Hematopoietic multipotent progenitor cell treated with erythropoietin and hydrocortisone succinate and interleukin-3 and kit ligand, for 17 days (in vitro differentiated cells): ENCODE measurements around the gene LIPI.
"Not testable (repeated sequence)": the region's sequence is repeated elsewhere in the genome, so short reads cannot be mapped to it uniquely, and the experiment has no call there.

Experiments used
- DNase-seq: peaks from one replicate; pipeline ENCODE4 v3.0.0-alpha.2; 2015; ENCODE audit warnings: low spot score

LIPI gene

DNA sequence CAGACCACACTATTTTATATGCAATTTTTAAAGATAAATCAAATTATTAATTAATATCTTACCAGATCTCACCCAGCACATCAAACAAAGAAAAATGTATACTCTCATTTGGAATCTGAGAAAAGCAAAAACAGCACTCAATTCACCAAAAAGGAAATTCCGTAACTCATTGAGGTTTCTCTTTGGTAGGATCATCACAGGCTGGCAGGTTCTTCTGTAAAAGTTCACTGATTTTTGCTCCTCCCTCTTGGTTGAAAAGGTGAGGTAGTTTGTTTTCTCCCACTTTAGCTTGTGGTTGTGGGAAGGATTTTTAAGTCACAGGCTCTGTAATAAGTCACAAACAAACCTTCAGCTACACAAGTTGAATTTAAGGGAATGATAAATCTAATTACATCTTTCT is at the start of gene LIPI:
Gene LIPI (minus strand): TSS at position 218 of the 400 bp plus-strand sequence. CDS start 110 bp downstream, at position 108.
- DNase-seq, result no peak

DNA sequence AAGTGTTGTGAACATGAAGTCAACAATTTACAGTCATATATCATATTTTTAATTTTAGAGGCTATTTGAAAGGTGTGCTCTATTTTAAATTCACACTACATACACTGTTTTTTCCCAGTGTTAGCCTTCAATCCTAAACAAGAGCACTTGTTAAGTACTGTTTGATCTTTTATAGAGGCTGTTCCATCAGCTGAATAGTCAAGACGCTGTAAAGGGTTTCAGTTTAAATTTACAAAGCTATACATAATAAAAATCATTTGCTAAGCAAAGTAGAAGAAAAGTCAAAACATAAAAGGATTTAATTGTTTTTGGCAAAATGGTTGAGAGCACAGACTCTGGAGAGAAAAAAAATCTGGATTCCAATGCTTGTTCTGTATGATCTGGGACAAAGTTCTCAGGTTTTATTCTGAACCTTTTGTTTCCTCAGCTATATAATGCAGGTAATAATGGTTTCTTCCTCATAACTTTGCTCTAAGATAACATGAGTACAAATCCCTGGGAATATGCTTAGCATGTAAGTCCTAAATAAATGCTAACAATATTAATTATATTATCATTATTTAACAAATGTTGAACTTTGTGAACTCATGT is 49.5 kb upstream of the LIPI start:
- no peak for DNase-seq

GRCh38 chr21:14259747-14260146 is 49.0 kb upstream of the LIPI start:
- DNase-seq, result peak; percentile 83

DNA sequence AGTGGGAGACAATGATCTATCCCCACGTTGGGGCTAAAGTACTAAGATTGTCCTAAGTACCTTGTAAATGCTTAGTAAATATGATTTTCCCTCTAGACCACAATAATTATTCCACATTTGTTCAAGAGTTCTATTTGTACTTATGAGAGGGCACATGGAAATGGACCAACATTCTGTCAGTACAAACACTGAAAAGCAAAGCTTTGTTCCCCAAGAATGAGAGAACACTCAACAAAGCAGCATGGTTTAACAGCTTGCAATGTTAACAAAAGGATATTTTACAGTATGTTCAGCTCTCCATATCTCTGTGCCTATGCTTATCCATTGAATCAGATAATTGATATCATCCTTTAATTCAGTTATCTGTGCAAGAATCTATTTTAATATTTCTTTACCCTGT is 40.6 kb upstream of the LIPI start:
- DNase-seq, result no peak

- DNase-seq, result no peak
Observed at GRCh38 chr21:14245711-14246110, 35.0 kb upstream of the LIPI start.

DNA sequence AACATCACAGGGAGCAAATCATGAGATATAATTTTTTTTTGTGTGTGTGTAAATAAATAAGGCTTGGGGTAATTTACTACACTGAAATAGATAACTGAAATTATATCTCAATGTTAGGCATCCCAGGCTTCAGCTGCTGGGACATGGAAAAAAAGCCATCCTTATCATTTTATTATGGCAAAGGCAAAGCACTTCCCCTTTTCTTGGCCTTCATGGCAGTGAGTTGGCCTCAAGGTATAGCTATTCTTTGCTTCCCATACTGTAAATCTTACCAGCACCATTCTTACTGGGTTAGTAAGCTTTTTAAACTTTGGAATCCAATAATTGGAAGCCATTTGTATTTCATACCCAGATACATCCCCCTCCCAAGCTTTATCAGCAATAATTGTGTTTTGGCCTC is 34.2 kb upstream of the LIPI start:
- DNase-seq, result no peak

DNA sequence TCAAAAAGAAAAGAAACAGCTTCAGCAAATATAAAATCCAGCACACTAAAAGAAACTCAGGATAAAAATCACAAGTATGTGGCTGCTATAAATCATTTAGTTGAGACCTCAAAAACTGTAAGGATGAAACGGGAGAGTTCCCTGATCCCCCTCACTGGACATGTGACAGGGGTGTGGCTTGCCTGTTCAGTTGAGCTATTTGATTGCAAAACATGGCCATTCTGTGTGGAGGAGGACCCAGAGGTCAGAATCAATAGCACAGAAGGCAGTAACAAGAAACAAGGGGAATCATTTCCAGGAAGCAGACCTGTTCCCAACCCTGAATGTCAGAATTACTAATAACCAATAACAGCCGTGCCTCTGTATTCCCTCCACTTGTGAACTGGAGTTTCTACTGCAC is 33.1 kb upstream of the LIPI start:
- no peak for DNase-seq

DNA sequence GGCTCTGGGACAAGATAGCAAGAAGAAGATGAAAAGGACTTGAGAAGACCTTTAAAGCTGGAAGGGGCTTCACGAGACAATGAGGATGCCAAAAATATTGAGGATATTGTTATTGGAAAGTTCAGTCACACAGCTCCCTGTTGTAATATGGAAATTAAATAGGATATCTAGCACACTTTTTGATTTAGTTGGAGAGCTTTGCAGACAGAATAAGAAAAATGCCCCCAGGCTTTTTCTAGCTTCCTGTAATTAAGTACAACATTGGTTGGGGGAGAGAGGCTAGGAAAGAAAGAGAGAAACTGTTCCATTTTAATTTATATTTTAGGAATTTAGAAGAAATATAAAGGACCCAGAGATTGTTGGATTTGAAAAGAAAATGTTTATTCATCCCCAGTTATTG is 32.7 kb upstream of the LIPI start:
- DNase-seq, result no peak

DNA sequence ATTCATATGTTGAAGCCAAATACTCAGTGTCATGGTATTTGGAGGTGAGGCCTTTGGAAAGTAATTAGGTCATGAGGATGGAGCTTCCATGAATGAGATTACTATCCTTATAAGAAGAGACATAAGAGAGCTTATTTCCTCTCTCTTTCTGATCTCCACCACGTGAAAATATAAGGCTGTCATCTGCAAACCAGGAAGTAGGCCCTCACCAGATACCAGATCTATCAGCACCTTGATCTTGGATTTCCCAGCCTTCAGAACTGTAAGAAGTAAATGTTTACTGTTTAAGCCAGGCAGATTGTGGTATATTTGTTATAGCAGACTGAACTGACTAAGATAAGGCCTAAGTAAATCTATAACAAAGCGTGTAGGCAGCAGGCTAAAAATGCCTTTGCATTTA is 30.5 kb upstream of the LIPI start:
- DNase-seq, result no peak

DNA sequence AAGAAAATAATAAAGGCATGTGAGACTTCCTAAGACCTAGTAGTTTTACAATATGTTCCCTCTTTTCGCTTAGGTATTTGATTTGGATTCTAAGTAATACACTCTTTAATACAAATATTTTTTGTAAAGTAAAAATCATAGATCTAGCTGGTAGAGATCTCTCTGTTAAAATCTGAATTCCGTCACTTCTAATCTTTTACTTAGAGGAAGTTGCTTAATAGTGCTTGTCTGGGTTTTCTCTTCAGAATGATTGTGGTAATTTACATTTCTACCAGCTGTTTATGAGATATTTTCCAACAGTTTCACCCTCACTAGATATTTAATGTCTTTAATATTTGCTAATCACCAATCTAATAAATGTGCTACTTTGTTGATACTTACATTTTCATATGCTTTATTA is 28.5 kb upstream of the LIPI start:
- DNase-seq, result no peak

DNA sequence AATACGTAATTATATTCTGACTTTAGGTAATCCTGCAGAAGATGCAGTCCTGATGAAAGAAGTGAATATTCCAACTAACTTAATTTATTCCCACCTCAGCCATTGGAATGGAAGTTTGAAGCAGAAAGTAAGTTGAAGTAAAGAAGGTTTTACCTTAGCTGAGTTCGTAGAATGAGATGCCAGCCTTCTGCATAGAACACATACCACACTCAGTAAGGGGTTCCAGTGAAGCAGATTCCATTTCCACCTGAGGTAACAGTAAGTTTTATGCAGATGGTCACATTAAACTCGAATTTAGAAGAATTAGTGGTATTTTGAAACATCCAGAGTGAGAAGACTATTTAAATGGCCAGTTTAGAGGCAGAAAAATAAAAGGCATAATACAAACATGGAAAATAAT is 25.4 kb upstream of the LIPI start:
- no peak for DNase-seq

- DNase-seq, result no peak
Observed at GRCh38 chr21:14235101-14235500, 24.3 kb upstream of the LIPI start.

DNA sequence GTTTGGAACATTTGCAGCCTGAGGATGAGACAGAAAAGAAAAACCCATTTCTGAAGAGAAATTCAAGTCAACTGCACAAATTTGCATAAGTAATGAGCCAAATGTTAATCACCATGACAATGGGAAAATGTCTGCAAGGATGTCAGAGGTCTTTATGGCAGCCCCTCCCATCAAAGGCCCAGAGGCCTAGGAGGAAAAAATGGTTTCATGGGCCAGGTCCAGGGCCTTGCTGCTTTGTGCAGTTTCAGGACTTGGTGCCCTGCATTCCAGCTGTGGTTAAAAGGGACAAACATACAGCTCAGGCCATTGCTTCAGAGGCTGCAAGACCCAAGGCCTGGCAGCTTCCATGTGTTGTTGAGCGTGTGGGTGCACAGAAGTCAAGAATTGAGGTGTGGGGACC is 18.6 kb upstream of the LIPI start:
- no peak for DNase-seq

DNA sequence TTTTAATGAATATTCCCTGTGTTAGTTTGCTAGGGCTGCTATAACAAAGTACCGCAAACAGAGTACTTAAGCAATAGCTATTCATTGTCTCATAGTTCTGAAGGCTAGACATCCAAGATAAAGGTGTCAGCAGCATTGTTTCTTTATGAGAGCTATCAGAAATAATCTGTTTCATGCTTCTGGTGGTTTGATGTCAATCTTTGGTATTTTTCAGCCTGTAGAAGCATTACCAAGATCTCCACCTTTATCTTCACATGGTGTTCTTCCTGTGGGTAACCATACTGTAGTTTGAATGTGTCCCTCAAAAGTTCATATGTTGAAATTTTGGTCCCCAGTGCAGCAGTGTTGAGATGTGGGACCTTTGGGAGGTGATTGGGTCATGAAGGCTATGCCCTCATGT is 12.6 kb upstream of the LIPI start:
- no peak for DNase-seq

GRCh38 chr21:14215971-14216641 is 5.4 kb upstream of the LIPI start, which contains the start of gene RBM11:
Gene RBM11 (plus strand): TSS chr21:14216157. CDS start chr21:14216187, 30 bp downstream.
- peak; percentile 49 for DNase-seq

DNA sequence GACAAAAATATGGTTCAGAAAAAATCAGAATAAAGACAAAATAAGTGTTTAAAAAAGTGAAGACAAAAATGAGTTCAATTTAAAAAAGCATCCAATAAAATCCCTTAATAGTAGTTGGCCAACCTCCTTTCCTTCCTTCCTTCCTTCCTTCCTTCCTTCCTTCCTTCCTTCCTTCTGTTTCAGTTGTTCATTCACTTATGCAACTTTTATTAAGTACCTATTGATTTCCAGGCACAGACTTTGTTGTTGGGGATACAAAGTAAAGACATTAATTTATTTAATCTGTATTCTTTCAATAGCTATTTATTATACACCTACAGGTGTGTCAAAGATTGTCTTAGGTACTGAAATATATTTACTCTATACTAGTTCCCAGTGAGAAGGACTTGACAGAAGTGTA is 2.4 kb upstream of the LIPI start:
- no peak for DNase-seq

GRCh38 chr21:14206222-14206621 is 4.5 kb downstream of the LIPI start:
- no peak for DNase-seq

DNA sequence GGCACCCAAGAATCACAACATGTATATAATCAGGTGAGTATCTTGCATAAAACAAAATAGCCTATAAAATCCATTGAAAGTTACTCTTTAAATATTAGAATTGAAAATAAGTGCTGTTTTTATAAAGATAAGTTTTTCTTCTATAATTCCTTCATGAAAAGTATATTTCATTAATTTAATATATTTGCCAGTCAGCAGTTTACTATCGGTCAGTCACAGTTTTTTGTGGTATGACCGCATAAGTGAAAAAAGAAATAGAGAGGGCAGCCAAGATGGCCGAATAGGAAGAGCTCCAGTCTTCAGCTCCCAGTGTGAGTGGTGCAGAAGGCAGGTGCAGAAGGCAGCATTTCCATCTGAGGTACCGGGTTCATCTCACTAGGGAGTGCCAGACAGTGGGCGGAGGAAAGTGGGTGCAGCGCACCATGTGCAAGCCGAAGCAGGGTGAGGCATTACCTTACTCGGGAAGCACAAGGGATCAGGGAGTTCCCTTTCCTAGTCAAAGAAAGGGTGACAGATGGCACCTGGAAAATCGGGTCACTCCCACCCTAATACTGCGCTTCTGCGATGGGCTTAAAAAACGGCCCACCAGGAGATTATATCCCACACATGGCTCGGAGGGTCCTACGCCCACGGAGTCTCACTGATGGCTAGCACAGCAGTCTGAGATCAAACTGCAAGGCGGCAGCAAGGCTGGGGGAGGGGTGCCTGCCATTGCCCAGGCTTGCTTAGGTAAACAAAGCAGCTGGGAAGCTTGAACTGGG is 44.1 kb downstream of the LIPI start:
- not testable (repeated sequence) for DNase-seq

- DNase-seq, result no peak
Observed at GRCh38 chr21:14143999-14144398, 66.8 kb downstream of the LIPI start.

DNA sequence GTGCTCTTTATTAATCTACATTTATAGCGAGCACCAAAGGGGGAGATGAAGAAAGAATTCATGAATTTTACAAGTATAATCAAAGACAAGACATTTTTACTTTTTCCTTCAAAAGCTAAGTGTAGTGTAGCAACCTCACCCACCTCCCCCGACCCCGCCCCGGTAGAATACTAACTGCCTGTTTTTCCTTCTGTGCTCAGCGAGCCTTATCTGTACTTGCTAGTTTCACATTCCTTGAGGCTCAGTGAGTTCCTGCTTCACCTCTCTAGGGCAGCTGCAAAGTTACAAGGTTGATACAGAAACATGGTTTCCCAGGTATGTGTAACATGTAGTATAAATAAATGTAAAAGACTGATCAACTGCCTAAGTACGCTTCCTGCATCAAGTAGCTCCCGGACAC is 86.5 kb downstream of the LIPI start:
- DNase-seq, result no peak

DNA sequence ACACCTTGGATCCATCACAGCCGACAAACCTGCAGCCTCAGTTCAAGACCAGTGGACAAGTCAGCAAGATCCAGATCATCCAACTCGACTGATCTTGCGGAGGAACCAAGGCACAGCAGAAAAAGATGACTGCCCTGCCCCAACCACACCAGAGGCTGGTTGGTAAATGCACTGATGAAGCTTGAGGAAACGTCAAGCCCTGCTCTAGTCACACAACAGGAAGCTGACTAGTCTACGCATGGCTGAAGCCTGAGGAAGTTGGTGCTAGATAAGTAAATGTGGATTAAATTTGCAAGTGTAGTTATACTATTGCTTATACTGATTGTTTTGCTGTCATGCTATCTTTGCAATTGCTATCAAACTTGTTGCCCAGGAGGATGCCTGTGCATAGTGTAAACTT is 89.0 kb downstream of the LIPI start:
- DNase-seq, result no peak

GRCh38 chr21:14120091-14120734 is 90.5 kb downstream of the LIPI start:
- peak; percentile 6 for DNase-seq

GRCh38 chr21:14119038-14119437 is 91.7 kb downstream of the LIPI start:
- DNase-seq, result no peak
